Naive thymus-derived CD4-positive, alpha-beta T cell (primary cell): ENCODE results near the gene NT5E. TPM values are rescaled to one million over a fixed set of nuclear protein-coding genes. Genes with fewer than 3 reads are reported as not detected.
A peak's percentile ranks its signal among the peaks of the same experiment; 100 is the strongest.

ENCODE experiments used
- ATAC-seq: fragments of 150-1000 bp; cut with Tn5 transposase; 2 replicates; pipeline ENCODE4 v1.10.0; 2021; ENCODE audit warnings: mild to moderate bottlenecking, moderate library complexity
- CTCF ChIA-PET: fragments of 350-600 bp; sonication (Branson Sonifier 250); formaldehyde crosslinking; loops from one replicate; lab custom pipeline; 2021; ENCODE audit warnings: antibody characterized with exemption; lab: Charles Lee
- POLR2A ChIA-PET: fragments of 350-600 bp; sonication (Branson Sonifier 250); formaldehyde crosslinking; loops from one replicate; lab custom pipeline; 2021; ENCODE audit warnings: antibody characterized with exemption, inconsistent platforms; lab: Charles Lee
- DNase-seq, 9 donors: peaks; one replicate each; pipeline versions ENCODE4 v3.0.0 to v3.0.0-alpha.2; 2020 to 2022; ENCODE audit warnings: mixed read lengths in 1 of 9
- H3K27ac ChIP-seq: one replicate; pipeline ENCODE4 v1.7.0; 2013; ENCODE audit warnings: mild to moderate bottlenecking, low read depth, low read length, moderate library complexity
- H3K27me3 ChIP-seq, 2 donors: one replicate each; pipeline ENCODE4 v1.7.0; 2013; ENCODE audit warnings: low read length in 2 of 2, mild to moderate bottlenecking in 2 of 2, moderate library complexity in 2 of 2; ENCODE audit not compliant: control insufficient read depth in 2 of 2, insufficient read depth in 2 of 2
- H3K36me3 ChIP-seq, 3 experiments: 1 replicate in 2 of 3; 2 replicates in 1 of 3; pipeline ENCODE4 v1.7.0; 2013; ENCODE audit warnings: low read length in 3 of 3, mild to moderate bottlenecking in 3 of 3, moderate library complexity in 1 of 3; ENCODE audit not compliant: insufficient read depth in 3 of 3, control insufficient read depth in 2 of 3
- H3K4me1 ChIP-seq, 2 donors: one replicate each; pipeline ENCODE4 v1.7.0; 2013; ENCODE audit warnings: low read length in 2 of 2, mild to moderate bottlenecking in 2 of 2, moderate library complexity in 1 of 2; ENCODE audit not compliant: control insufficient read depth in 2 of 2, insufficient read depth in 2 of 2
- H3K4me3 ChIP-seq: 2 replicates; pipeline ENCODE4 v1.7.0; 2013; ENCODE audit warnings: mild to moderate bottlenecking, low read length
- H3K9me3 ChIP-seq, 3 experiments: 1 replicate in 2 of 3; 2 replicates in 1 of 3; pipeline ENCODE4 v1.7.0; 2013; ENCODE audit warnings: low read length in 3 of 3; ENCODE audit not compliant: control insufficient read depth in 2 of 3
- H3K27ac Mint-ChIP-seq, 9 donors: one replicate each; pipeline ENCODE4 v1.8.0; 2020 to 2022; ENCODE audit warnings: mixed read lengths in 9 of 9, mild to moderate bottlenecking in 8 of 9, moderate library complexity in 5 of 9, inconsistent platforms in 2 of 9
- H3K27me3 Mint-ChIP-seq, 5 donors: one replicate each; pipeline ENCODE4 v1.8.0; 2021 to 2022; ENCODE audit warnings: mixed read lengths in 5 of 5, mild to moderate bottlenecking in 1 of 5
- H3K36me3 Mint-ChIP-seq, 5 donors: one replicate each; pipeline ENCODE4 v1.8.0; 2020 to 2022; ENCODE audit warnings: mixed read lengths in 5 of 5, mild to moderate bottlenecking in 3 of 5, inconsistent platforms in 1 of 5
- H3K4me1 Mint-ChIP-seq, 7 donors: one replicate each; pipeline ENCODE4 v1.8.0; 2020 to 2022; ENCODE audit warnings: mixed read lengths in 7 of 7, mild to moderate bottlenecking in 3 of 7, inconsistent platforms in 1 of 7
- H3K4me3 Mint-ChIP-seq, 10 donors: one replicate each; pipeline ENCODE4 v1.8.0; 2020 to 2022; ENCODE audit warnings: mild to moderate bottlenecking in 10 of 10, mixed read lengths in 10 of 10, moderate library complexity in 6 of 10, inconsistent platforms in 2 of 10
- H3K9me3 Mint-ChIP-seq, 11 donors: one replicate each; pipeline ENCODE4 v1.8.0; 2020 to 2022; ENCODE audit warnings: mixed read lengths in 11 of 11, mild to moderate bottlenecking in 4 of 11, inconsistent platforms in 1 of 11, moderate library complexity in 1 of 11
- intact Hi-C, 2 donors: fragments of 100-400 bp; cut with micrococcal nuclease; formaldehyde crosslinking; loops; one replicate each; pipeline ENCODE4 v1.15.1; 2023
- polyA plus RNA-seq, 2 donors: library from polyadenylated mRNA; unstranded; fragments of 300-500 nt; fragmentation: Illumina TruSeq; gene quantifications; one replicate each; pipeline ENCODE4 v1.2.3, GENCODE V29; 2021
- total RNA-seq, 6 experiments: library from RNA in 5 of 6; stranded (reverse) in 5 of 6; gene quantifications; 1 replicate in 5 of 6; 2 replicates in 1 of 6; pipeline ENCODE4 v1.2.3 and lab custom pipeline; 2021 to 2026

The NT5E gene
- 10 to 100 TPM in 1 of 5 experiments, 1 to 10 TPM in 4; 1.5 to 29.3 (median 2.8) TPM for total RNA-seq
- 10 to 100 TPM in 1 of 2 donors, 1 to 10 TPM in 1; 5.3 to 15.7 TPM for polyA plus RNA-seq
- total RNA-seq (lab: John Stamatoyannopoulos, UW): 3.0 reads per million, percentile 16 among the genes with 10 or more reads in this experiment

DNA sequence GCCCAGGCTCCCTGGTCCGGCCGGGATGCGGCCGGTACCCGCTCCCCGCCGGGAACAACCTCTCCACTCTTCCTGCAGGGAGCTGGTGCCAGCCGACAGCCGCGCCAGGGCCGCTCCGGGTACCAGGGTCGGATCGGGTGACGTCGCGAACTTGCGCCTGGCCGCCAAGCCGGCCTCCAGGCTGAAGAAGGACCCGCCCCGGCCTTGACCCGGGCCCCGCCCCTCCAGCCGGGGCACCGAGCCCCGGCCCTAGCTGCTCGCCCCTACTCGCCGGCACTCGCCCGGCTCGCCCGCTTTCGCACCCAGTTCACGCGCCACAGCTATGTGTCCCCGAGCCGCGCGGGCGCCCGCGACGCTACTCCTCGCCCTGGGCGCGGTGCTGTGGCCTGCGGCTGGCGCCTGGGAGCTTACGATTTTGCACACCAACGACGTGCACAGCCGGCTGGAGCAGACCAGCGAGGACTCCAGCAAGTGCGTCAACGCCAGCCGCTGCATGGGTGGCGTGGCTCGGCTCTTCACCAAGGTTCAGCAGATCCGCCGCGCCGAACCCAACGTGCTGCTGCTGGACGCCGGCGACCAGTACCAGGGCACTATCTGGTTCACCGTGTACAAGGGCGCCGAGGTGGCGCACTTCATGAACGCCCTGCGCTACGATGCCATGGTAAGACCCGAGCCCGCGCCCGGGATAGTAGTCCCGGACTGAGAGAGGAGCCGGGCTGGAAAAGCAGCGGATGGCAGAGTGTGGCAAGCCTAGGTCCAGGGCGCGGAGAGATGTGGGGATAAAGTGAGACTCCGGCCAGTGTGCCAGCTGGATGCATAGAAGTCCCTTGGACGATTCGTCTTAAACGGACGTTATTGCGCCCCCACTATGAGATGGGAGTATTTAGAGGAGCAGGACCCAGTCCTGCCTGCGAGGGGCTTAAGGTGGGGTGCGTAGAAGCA, at the start of gene NT5E:
Gene NT5E (plus strand): TSS at position 266 of the 942 bp plus-strand sequence. CDS start 57 bp downstream, at position 323.
- Mint-ChIP-seq H3K27ac (peak within 1 kb of the TSS in 8 of 9 donors; percentile 10 to 95 (median 58)), H3K4me1 (peaks cover 20 to 65% (median 46%) of the 10 kb centered on the region in 7 donors), H3K36me3 (peaks cover 0 to 25% (median 0%) of the 10 kb centered on the region in 5 donors), H3K4me3 (peak within 1 kb of the TSS; percentile 82 to 98 (median 89)), H3K27me3 (peaks cover 30 to 77% (median 63%) of the 10 kb centered on the region in 5 donors), H3K9me3 (no peaks in the 10 kb centered on the region)
- no peaks in the 10 kb centered on the region for H3K36me3 ChIP-seq
- no peaks in the 10 kb centered on the region for H3K9me3 ChIP-seq
- intact Hi-C loops: loop anchor here (1.0 to 5.0 kb wide), 5 partner anchors 11 to 192 kb away; partner anchors contain the start of gene SYNCRIP (in 1 of the 2)
- H3K27me3 ChIP-seq: peaks cover 0 to 15% of the 10 kb centered on the region in 2 donors
- ChIA-PET CTCF (no interaction called here), POLR2A (interaction anchor here (1.0 to 1.7 kb wide), 2 partner anchors 10 to 12 kb away, joined by 3 to 8 read pairs; no protein-coding TSS in a partner anchor)
- peaks cover 0 to 9% of the 10 kb centered on the region in 2 donors for H3K4me1 ChIP-seq
- H3K4me3 ChIP-seq: peak within 1 kb of the TSS; percentile 50
- ATAC-seq (peak; percentile 68), DNase-seq (peak in 5 of 9 donors; percentile 17 to 67 (median 30))
- H3K27ac ChIP-seq: no peak within 1 kb of the TSS

DNA sequence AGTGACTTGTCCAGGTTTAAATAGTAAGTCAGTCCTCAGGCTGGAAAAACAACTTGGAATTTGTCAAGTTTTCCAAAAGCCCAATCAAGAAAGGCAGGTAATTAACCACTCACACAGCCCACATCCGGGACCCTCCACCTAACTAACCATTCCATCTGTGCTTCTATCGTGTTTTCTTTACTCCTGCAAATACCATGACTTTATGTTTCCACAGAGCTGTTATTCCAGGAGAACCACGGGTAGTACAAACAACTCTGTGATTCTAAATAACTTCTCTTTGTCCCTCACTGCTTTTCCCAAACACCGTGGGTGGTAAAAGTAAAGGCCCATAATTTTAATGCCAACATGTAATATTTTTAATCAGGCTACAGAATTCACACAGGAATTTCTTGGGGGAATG, 49.6 kb upstream of the NT5E start:
- H3K27me3 ChIP-seq: no peaks in the 10 kb centered on the region
- POLR2A ChIA-PET: no interaction called here
- Mint-ChIP-seq H3K27ac (no peak overlapping the region), H3K9me3 (peaks cover 0 to 11% (median 0%) of the 10 kb centered on the region in 11 donors), H3K4me1 (peaks cover 0 to 46% (median 5%) of the 10 kb centered on the region in 7 donors), H3K36me3 (peaks cover 0 to 6% (median 0%) of the 10 kb centered on the region in 5 donors), H3K27me3 (peaks cover 0 to 7% (median 0%) of the 10 kb centered on the region in 5 donors), H3K4me3 (no peak overlapping the region)
- H3K4me3 ChIP-seq: no peak overlapping the region
- ATAC-seq (no peak), DNase-seq (no peak)
- no peaks in the 10 kb centered on the region for H3K4me1 ChIP-seq
- CTCF ChIA-PET: no interaction called here
- H3K36me3 ChIP-seq: no peaks in the 10 kb centered on the region
- intact Hi-C loops: no loop called here
- no peaks in the 10 kb centered on the region for H3K9me3 ChIP-seq
- no peak overlapping the region for H3K27ac ChIP-seq

DNA sequence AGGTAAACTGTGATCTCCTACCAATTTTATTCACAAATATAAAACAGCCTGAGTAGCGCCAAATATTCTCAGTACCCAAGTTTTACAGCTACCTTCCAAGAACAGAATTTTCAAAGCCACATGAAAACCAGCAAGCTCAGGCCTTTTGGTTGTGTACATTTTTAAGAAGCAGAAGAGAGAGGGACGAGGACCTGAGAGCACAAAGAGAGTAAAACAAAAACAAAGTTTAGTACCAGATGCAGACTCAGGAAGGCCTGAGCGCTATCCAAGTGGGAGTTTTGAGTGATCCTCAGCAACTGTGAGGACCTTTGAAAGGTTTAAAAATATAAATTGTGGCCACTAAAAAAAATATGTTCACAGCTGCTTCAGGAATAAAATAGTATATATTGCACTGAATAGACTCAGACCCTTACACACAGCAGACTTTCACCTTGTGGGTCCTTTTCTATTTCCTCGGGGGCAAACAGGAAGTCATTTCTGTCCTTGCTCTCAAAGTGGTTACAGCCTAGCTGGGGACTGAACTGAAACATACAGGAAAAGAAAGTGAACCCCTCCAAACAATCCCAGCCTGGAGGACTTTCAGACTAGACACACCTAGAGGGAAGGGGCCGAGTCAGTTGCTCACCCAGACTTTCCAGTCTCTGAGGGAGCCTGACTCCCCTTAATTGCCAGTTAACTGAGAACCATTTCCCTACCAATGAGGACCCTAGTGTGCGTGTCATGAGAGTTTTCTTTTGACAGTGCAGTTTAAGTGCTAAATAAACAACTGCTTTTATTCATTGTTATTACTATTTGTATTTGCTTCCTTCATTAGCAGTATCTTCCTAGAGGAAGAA, 48.5 kb upstream of the NT5E start:
- H3K4me3 Mint-ChIP-seq: peak overlapping the region in 1 of 10 donors; percentile 8

DNA sequence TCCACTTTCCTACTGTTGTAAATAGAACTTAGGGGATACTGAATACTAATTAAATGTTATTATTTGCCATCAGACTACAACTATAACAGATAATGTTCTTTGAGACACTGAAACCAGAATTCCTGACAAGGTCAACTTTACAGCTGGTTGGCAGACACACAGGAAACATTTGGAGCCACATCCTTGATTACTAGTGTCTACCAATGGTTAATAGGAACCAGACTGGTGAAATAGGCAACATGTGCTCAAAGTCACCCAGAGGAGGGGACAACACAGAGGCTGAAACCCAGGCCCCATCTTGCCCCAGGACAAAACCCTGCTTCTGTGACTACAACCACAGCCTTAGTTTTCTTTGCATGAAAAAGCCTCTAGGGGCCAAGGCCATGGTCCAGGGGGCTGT, 47.8 kb upstream of the NT5E start:
- intact Hi-C loops: no loop called here
- Mint-ChIP-seq H3K9me3 (peaks cover 0 to 11% (median 0%) of the 10 kb centered on the region in 11 donors), H3K27ac (peak overlapping the region in 1 of 9 donors; percentile 72), H3K36me3 (peaks cover 0 to 7% (median 0%) of the 10 kb centered on the region in 5 donors), H3K27me3 (peaks cover 0 to 7% (median 3%) of the 10 kb centered on the region in 5 donors), H3K4me1 (peaks cover 0 to 63% (median 7%) of the 10 kb centered on the region in 7 donors), H3K4me3 (no peak overlapping the region)
- H3K4me3 ChIP-seq: no peak overlapping the region
- H3K27ac ChIP-seq: no peak overlapping the region
- no peaks in the 10 kb centered on the region for H3K27me3 ChIP-seq
- ATAC-seq (no peak), DNase-seq (no peak)
- H3K4me1 ChIP-seq: no peaks in the 10 kb centered on the region
- H3K9me3 ChIP-seq: no peaks in the 10 kb centered on the region
- H3K36me3 ChIP-seq: no peaks in the 10 kb centered on the region
- ChIA-PET POLR2A (no interaction called here), CTCF (no interaction called here)

More for the DNA sequence above, 48.5 kb upstream of the NT5E start:
- no peak for ATAC-seq
- Mint-ChIP-seq H3K27me3 (peaks cover 0 to 7% (median 0%) of the 10 kb centered on the region in 5 donors), H3K36me3 (peaks cover 0 to 5% (median 0%) of the 10 kb centered on the region in 5 donors), H3K27ac (peak overlapping the region in 4 of 9 donors; percentile 12 to 72 (median 32)), H3K4me1 (peaks cover 0 to 56% (median 7%) of the 10 kb centered on the region in 7 donors), H3K9me3 (peaks cover 0 to 11% (median 0%) of the 10 kb centered on the region in 11 donors)
- Histone ChIP-seq H3K27me3 (no peaks in the 10 kb centered on the region), H3K4me3 (no peak overlapping the region), H3K36me3 (no peaks in the 10 kb centered on the region), H3K9me3 (no peaks in the 10 kb centered on the region), H3K27ac (no peak overlapping the region), H3K4me1 (no peaks in the 10 kb centered on the region)
- ChIA-PET POLR2A (no interaction called here), CTCF (no interaction called here)
- intact Hi-C loops: no loop called here
- DNase-seq: no peak

DNA sequence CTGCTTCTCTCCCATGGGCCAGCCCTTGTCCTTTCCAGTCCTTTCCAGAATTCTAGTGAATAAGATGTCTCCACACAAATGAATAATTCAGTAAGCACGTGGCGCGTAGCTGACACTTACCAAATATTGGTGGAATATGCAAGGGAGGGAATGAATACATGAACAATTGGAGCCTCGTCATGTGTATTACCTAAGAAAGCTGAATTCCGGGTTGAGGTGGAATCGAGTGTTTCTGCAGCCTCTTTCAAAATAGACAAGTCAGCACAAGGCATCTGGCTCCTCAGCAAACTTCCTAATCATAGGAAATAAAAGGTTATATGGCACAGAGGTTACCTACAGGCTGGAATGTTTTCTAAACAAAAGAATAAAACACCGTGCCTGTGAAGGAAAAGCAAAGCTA, 47.0 kb upstream of the NT5E start:
- H3K27ac Mint-ChIP-seq: peak overlapping the region in 1 of 9 donors; percentile 83
- Histone ChIP-seq H3K4me3 (no peak overlapping the region), H3K27me3 (no peaks in the 10 kb centered on the region), H3K36me3 (no peaks in the 10 kb centered on the region), H3K4me1 (no peaks in the 10 kb centered on the region), H3K9me3 (no peaks in the 10 kb centered on the region), H3K27ac (no peak overlapping the region)
- peaks cover 0 to 6% (median 0%) of the 10 kb centered on the region in 11 donors for H3K9me3 Mint-ChIP-seq
- ChIA-PET CTCF (no interaction called here), POLR2A (no interaction called here)
- H3K4me3 Mint-ChIP-seq: peak overlapping the region in 1 of 10 donors; percentile 15
- ATAC-seq (no peak), DNase-seq (no peak)
- H3K36me3 Mint-ChIP-seq: peaks cover 0 to 10% (median 0%) of the 10 kb centered on the region in 5 donors
- peaks cover 0 to 11% (median 4%) of the 10 kb centered on the region in 5 donors for H3K27me3 Mint-ChIP-seq
- H3K4me1 Mint-ChIP-seq: peaks cover 0 to 66% (median 7%) of the 10 kb centered on the region in 7 donors
- intact Hi-C loops: no loop called here
